Suprapubic skin (tissue), 3 donors: ENCODE data around the gene RGS7.

Experiments
- CTCF ChIP-seq, 2 donors: fragments of 200-600 bp in 1 of 2; fragments of 450-650 bp in 1 of 2; sonication (generic) in 1 of 2; IDR thresholded peaks; one replicate each; pipeline ENCODE4 v1.5.1; 2016 to 2019; ENCODE audit warnings: antibody characterized with exemption in 2 of 2, mild to moderate bottlenecking in 1 of 2, moderate library complexity in 1 of 2
- POLR2A ChIP-seq, 2 donors: fragments of 450-650 bp; IDR thresholded peaks; one replicate each; pipeline ENCODE4 v1.6.1; 2017; ENCODE audit warnings: antibody characterized with exemption in 2 of 2, mild to moderate bottlenecking in 2 of 2, moderate library complexity in 2 of 2

DNA sequence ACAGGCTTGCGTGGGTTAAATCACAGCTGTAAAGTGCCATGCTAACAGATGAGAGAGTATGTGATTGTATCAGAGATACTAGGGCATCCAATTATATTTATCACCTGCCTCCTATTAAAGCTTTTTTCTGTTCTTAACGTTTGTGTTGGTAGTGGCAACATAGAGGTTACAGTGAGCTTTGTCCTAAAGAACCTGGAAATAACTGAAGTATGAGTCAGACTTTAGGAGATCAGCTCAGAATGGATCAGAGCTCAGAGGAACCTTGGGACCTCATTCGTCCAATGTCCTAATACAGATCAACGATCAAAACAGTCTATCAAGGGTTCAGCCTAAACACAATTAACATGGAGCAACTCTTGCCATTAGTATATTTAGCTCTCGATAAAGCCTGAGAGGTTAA, 81.0 kb downstream of the RGS7 start:
- TF ChIP-seq CTCF (IDR thresholded peaks at IDR 0.05), result no peak
- TF ChIP-seq POLR2A (IDR thresholded peaks at IDR 0.05), result no peak
